HT1080 (cell line): ENCODE data around the gene NPTN. TPM values are rescaled to one million over a fixed set of nuclear protein-coding genes. Genes with fewer than 3 reads are reported as not detected.
"Not testable (repeated sequence)": the region's sequence is repeated elsewhere in the genome, so short reads cannot be mapped to it uniquely, and the experiment has no call there.

ENCODE experiments used
- DNase-seq: peaks from one replicate; pipeline ENCODE4 v3.0.0-alpha.2; 2015; ENCODE audit warnings: low read depth
- total RNA-seq: library from RNA; depleted of rRNA; stranded (reverse); fragments of >200 nt; shearing (Covaris generic); gene quantifications from 2 replicates; pipeline ENCODE4 v1.2.3, GENCODE V29; 2014

Gene NPTN
- total RNA-seq, 1 experiment from 2014 or later = 118 TPM

DNA sequence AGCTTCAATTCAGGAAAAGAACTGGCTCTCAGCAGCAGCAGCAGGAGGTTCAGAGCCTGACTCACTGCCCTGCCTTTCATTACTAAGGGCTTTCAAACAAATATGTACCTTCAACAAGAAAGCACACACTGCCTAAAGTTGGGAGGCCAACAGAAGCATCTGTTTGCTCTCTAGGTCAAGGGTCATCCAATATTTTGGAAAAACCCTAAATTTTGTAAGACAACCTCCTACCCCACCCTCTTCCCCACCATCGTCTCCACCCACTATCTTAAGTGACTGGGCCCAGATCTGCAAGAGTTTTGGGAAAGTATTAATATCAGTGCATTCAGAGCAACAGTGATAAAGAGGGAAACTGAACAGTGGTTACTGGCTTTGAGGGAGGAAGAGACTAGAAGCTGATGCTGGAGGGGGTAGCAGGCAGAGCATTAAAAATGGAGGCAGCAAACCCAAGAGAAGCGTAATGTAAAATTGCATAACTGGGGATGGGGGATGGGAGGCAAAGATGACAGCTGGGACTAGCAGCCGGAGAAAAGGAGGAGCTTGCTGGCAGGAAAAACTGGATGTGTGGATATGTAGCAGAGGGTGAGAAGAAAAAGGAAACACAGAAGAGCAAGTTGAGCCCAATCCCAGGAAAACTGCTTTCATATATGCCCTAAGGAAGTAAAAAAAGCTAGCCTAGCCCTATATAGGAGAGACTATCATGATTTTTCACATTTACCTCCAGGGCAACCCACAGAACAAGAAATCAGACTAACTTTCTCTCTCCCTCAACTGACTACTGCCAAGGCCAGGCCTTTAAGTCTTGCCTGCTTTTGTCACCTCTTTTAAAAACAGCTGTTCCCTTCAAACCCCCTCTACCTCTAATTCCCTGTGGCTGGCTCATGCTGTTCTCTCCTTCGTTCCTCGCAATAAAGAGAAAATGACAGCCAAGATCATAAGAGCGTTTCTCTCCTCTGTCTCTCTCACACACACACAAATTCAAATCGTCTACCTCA is 31.4 kb downstream of the NPTN start:
- peak; percentile 50 for DNase-seq

DNA sequence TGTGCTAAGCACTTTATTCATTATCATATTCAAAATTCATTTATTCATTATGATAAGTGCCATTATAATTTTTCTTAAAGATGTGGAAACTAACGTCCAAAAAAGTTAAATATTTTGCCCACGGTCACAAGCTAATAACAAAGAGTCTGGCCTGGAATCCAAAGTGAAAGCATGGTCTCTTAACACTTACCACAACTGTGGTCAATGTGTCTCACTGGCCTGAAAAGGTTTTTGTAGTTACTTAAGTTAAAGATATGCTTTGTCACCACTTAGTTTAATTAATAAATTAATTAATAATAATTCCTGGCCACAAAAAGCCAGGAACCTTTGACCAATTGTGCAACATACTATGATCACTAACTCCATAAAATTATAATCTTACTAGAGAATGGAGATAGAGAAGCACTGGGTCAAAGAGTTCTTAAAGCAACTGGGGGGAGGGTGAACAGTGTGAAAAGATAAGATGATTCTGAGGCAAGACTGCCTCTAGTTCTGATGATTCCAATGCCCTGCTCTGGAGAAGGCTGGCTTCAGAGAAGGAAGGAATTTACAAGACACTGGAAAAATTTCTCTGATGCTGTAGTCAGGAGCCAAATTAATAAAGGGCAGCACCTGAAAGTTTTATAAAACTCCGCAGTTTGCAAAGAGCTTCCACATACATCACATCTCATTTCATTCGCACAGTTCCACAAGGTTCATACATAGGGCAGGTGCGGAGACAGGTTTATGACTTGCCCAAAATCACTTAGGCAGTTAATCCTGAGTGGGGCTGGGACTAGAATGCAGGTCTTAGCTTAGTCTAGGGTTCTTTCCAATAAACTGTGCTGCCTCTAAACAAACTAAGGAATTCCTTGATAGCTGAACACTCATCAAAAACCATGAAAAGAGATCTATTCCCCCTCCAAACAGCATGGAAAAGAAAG is 32.5 kb downstream of the NPTN start:
- no peak for DNase-seq

DNA sequence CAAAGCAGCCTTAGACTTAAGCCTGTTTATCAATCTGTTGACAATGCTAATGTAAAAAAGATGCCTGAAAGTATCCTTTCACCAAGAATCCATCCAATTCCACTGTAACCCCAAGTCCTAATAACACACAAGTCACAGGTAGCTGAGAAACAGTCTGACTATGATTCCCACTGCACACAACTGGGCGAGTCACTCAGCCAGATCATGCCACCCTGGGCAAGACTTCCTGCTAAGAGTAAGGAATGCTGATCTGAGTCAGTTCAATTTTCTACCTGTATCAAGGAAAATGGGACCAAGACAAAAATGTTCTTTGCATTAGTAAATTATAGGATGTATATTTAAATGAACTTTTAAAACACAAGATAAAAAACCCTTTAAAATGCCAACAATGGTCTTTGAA is 33.3 kb downstream of the NPTN start:
- peak; percentile 78 for DNase-seq

DNA sequence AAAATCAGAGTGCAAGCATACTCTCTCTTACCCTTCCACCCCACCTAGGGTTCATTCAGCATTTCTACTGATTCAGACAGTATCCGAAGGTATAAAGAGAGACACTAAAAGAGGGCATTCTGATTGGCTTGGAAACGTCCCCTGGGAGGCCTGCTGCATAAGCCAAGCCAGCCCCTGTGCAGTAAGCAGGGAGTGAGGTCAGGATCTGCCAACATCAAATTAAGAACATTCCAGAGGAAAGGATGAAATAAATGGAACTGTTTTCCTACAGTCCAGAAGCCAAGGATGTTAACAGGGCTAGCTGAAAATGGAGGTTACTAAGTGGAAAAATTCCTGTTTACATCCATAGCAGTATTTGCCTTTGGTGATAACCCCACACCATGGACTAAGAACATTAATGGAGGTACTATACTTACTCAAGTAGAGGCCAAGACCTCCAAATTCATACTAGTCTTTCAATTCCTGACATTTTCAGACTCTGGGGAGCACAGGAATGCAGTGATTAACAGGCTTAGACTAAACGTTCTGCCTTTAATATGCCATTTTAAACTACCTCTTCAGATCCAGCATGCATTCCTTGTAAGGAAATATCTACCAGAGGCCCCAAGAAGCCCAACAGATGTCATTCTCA is 34.5 kb downstream of the NPTN start:
- no peak for DNase-seq

DNA sequence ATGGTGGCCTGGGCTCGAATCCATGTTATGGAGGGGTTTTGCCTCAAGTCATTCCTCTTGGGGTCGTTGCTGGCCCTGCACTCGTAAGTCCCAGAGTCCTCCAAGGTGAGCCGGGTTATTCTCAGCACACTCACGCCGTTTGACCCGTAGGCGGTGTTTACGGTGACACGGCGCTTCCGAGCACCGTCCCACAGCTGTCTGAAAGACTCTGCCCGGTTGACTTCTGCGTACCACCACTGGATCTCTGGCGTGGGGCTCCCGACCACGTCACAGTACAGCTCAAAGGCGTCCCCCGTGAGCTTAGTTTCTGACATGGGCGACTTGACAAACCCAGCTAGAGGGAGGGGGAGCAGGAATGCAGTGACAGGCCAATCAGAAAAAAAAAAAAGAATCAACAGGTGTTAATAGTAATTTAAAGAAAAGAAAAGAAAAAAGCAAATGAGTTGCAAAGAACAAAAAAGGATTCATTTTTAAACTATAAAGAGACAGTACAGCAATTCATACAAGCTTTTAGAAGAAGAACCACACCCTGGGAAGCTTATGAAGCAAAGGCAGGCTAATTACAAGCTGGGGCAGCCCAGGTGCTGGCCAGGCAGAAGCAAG is 36.1 kb downstream of the NPTN start:
- no peak for DNase-seq

DNA sequence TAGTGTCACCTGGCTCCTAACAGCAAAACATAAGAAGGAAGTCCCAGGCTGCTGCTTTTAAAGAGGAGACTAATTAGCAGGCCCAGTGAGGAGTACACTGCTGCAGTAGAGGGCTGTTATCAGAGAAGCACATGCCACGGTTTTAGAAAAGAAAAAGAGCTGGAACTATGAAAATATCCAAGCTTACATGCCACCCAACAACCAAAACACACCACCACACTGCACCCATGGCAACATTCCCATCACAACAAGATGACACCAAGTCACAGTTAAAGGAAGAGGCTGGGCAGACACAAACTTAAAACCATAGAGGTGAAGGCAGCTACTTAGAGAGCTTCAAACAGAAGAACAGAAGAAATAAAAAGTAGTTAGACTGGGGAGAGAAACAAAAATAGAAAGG is 37.0 kb downstream of the NPTN start:
- DNase-seq = no peak

DNA sequence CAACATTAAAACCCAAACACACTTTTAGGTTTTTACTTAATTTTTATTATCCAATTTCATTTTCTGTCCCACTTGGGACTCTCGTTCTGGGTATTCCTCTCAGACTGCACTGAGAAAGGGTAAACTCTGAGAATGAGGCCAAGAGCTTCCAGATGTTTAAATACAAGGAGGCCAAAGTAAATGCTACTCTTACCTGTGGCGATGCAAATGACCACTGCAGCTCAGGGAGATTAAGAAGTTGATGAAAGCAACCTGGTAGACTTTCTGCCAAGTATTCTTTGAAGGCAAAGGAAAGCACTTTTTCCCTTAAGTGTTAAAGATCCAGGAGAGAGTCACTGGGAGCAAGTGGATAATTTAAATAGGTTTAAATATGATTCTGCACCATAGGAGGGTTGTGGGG is 39.1 kb downstream of the NPTN start:
- DNase-seq = no peak

DNA sequence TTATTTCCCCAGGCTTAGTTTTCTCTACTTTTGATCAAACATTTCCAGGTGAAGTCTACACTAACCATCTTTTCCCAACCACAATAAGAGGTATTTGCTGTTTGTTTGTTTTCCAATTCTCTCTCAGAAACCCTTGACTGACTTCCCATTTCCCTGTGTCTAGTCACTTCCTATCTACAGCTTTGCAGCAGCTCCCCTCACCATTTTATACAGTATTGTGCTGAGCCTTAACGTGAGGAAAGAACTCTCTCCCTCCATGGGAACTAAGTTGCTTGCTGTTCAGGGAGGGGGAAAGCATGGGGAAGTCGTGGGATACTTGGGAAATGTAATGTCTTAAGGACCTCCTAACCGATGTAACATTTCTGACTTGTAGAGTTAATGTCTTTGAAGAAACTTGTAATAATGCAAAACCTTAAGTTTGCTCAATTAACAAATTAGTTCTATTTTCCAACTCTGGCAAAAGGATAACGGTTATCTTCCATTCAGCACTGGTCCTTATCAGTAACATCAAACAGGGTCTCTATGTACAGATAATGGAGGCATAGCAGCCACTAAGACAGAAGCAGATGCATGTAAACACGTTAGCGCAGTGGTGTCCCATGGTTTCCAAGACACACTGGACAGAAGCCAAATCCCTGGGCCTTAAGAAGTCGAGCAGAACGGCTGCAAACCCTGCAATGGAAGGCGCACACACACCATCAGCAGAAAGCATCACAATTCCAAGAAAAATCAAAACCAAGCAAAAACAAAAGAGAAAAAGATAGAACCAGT is 39.7 kb downstream of the NPTN start:
- no peak for DNase-seq

DNA sequence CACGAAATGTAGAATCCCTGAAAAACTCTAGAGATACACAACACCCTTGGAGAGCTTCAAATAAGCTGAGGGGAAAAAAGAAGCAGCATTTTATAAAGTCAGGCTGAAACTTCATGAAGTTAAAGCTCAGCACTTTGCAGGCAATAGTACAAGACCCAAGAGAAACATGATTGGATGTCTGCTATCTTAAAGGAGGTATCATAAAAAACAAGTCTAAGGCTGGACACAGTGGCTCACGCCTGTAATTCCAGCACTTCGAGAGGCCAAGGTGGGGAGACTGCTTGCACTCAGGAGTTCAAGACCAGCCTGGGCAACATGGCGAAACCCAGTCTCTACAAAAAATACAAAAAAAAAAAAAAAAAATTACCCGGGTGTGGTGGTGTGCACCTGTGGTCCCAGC is 42.9 kb downstream of the NPTN start:
- DNase-seq = no peak

DNA sequence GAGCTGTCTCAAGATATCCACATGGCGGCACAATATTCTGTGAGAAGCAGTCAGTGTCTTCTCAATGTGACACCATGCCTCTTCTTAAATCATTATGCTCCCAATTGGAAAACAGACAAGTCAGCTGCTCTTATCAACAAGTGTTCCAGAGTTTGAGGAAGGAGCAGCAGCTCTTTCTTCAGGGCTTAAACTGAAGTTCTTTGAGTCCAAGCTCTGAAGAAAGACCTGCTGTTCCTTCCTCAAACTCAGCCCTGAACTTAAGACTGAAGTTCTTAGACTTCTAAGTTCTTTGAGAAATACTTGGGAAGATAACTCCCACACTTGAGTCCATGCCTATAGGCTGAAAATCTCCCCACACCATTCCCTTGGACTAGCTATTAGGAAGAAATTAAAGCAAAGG is 43.4 kb downstream of the NPTN start:
- DNase-seq = no peak

DNA sequence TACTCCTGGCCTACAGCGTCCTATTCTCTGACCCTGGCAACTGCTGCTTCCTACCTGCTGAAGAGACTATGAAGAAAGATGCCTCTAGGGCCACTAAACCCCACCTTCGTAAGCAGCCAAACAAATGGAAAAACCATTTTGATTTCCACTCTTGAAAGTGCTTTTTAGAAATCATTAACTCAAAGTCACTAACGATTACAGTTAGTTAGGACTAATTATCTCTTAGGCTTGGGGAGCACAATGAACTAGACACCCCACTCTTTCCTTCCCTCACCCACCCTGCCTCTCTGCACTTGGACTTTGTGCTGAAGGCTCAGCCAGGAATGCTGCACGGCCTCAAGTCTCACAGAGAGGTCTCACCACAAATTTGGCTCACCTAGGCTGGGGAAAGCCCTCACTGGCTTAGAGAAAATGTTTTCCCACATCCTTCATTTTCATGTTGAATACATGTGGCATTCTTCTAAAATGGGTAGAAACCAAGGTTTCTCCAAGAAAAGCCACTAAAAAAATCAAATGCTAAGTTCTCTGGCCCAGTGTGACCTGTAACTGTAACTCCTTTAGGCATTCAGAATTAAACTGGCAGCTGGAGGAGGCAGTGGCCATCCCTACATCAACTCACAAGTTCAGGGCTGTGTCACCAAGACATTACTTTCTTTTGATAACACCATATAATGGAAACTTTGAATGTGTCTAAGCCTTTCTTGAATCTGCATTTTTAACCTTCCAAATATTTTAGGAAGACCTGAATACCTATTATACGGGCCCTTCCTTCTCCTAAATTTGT is 47.1 kb downstream of the NPTN start:
- DNase-seq = no peak

DNA sequence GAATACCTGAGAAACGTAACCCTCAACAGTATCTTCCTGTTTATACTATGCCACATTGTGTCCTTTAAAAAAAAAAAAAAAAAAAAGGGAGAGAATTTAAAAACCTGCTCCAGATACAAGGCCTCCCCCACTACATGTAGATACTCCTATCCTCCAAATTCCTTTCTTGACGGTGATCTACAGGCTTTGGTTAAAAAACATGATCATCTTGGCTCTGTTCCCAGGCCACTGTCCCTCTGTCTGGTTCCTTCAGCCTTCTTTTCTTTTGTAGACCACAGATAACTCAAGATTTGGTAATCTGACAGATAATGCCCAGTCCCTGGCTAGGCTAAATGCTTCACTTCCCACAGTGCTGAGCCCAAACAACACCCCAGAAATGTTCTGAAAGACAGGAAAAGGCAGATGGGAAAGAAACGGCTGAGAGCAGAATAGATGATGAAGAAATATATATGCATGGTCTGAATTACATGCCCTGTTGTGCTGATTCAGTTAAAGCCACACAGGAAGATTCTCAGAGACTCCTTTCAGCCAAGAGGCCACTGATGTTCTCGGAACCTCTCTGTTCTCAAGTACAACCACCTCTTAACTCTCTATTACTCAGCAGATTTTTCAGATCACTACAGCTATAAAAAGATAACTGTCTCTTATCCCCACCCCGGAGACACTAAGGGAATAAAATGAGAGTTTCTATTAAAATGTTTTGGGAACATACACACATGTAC is 48.3 kb downstream of the NPTN start:
- no peak for DNase-seq

DNA sequence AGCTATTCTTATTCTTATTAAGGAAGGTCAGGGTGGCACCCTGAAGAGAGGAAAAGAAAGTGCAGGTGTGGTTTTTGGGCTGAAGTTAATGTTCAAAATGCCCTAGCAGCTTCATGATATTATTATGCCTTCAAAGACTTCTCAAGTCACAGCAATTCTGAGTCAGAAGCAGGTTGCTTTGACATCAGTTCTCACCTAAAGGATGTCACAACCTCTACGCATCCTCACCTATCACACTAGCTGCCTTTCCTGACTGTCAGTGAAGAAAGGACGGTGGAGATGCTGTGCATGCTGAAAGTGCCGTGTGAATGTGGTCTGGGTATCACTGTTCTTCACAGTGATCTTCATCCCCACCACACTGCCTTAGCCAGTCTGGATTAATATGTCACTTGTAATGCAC is 49.6 kb downstream of the NPTN start:
- no peak for DNase-seq

DNA sequence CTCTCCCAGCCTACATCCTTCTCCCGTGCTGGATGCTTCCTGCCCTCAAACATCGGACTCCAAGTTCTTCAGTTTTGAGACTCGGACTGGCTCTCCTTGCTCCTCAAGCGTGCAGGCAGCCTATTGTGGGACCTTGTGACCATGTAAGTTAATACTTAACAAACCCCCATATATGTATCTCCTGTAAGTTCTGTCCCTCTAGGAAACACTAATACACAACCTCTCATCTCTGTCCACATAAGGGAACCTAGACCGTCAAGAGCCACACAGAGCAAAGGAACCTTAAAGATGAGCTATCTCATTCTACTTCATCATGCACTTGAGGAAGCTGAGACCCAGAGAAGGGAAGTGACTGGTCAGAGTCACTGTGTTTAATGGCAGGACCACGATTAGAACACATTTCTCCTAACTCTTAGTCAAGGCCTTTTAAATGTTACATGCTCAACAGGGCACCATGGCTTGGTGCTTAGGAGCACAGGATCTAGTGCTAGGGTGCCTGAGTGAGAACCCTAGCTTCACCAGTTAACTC is 50.3 kb downstream of the NPTN start:
- DNase-seq = no peak

DNA sequence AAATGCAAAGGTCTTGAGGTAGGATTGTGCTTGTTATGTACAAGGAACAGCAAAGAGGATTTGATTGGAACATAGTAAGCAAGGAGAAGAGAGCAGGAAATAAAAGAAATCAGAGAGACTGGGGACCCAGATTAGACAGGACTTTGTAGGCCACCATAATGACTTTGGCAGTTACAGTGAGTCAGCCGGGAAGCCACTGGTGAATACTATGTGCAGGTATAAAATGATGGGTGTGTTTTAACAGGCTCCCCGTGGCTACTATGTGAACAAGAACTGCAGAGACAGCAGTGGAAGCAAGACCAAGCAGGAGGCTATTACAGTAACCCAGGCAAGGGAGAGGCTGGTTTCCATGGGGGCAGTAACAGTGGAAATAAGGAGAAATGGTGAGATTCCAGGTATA is 55.2 kb downstream of the NPTN start:
- no peak for DNase-seq

DNA sequence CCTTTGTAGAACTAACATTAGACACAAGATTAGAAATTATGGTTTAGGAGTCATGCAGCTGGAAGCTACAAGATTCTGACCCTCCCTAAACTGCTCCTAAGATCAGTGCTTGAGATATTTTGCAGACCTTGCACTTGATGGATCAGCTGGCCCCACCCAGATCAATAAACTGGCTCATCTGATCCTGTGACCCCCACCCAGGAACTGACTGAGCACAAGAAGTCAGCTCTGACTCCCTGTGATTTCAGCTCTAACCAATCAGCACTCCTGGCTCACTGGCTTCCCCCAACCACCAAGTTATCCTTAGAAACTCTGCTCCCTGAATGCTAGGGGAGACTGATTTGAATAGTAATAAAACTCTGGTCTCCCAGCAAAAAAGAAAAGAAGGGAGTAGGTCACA is 55.6 kb downstream of the NPTN start:
- not testable (repeated sequence) for DNase-seq

DNA sequence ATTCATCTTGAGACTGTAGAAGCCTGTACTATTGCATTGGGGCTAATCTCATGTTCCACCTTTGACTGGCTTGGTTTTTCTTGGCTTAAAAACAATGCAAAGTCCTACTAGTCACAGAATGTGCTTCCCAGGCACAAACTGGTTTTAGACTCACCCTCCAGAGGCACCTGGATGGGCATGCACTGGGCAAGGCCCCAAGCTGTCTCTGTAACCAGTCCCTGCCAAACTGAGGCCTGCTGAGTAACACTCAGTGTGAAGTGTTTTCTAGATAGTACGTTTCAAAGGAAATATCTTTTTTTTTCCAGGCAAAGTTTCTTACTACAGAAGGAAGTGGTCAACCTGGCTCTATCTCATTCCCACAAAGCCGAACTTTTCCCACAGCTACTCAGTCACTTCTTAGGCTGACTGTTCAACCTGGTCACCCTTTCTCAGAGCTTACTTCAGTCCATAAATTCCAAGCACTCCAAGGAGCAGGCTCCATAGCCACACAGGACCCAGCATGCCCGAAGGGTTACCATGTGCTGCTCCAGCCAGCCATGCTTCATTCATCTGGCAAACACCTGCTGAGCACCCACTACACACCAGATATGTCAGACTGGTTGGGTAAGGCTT is 57.4 kb downstream of the NPTN start:
- peak; percentile 89 for DNase-seq

DNA sequence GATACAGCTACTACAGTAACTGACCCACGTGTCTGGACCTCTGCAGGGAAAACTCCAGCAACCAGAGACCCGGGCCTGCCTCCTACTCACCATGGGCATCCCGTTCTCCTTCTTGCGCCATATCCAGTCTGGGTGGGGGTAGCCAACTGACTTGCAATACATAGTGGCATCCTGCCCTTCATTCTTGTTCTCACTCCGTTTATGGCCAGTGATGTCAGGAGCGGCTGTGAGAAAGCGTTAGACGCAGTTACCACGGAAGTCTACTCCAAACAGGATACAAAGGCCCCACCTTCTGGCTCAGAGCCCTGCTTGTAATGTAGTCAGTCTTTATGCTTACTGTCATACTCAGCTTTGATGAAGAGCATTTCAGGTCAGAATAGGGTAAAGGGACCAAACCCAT is 59.6 kb downstream of the NPTN start:
- peak; percentile 88 for DNase-seq
